ACC112 (cell line): ENCODE measurements around the gene RNASET2.

Source experiments
- H2AFZ ChIP-seq: fragments of 200-600 bp; sonication (generic); one replicate; pipeline ENCODE4 v1.6.0; 2017; ENCODE audit warnings: antibody characterized with exemption, low read length; ENCODE audit not compliant: unreplicated experiment
- H3K27ac ChIP-seq: fragments of 200-600 bp; sonication (generic); 2 replicates; pipeline ENCODE4 v1.5.1; 2014; ENCODE audit warnings: low read depth, mild to moderate bottlenecking, antibody characterized with exemption, low read length, moderate library complexity
- H3K27me3 ChIP-seq: fragments of 200-600 bp; sonication (generic); 2 replicates; pipeline ENCODE4 v1.6.1; 2014; ENCODE audit warnings: mild to moderate bottlenecking, antibody characterized with exemption, low read length, moderate library complexity, mixed read lengths; ENCODE audit not compliant: insufficient read depth
- H3K36me3 ChIP-seq: fragments of 200-600 bp; sonication (generic); 2 replicates; pipeline ENCODE4 v1.6.1; 2016; ENCODE audit warnings: mild to moderate bottlenecking, antibody characterized with exemption, low read length, moderate library complexity, mixed read lengths; ENCODE audit not compliant: insufficient read depth
- H3K4me1 ChIP-seq: fragments of 200-600 bp; sonication (generic); one replicate; pipeline ENCODE4 v1.6.1; 2016; ENCODE audit warnings: low read length, mixed read lengths; ENCODE audit not compliant: insufficient read depth, unreplicated experiment, control insufficient read depth
- H3K4me3 ChIP-seq: fragments of 200-600 bp; sonication (generic); 2 replicates; pipeline ENCODE4 v1.5.1; 2014; ENCODE audit warnings: mild to moderate bottlenecking, low read depth, low read length
- H3K79me2 ChIP-seq: fragments of 200-600 bp; sonication (generic); one replicate; pipeline ENCODE4 v1.6.0; 2016; ENCODE audit warnings: low read length; ENCODE audit not compliant: control insufficient read depth, unreplicated experiment, insufficient read depth

Gene RNASET2

DNA sequence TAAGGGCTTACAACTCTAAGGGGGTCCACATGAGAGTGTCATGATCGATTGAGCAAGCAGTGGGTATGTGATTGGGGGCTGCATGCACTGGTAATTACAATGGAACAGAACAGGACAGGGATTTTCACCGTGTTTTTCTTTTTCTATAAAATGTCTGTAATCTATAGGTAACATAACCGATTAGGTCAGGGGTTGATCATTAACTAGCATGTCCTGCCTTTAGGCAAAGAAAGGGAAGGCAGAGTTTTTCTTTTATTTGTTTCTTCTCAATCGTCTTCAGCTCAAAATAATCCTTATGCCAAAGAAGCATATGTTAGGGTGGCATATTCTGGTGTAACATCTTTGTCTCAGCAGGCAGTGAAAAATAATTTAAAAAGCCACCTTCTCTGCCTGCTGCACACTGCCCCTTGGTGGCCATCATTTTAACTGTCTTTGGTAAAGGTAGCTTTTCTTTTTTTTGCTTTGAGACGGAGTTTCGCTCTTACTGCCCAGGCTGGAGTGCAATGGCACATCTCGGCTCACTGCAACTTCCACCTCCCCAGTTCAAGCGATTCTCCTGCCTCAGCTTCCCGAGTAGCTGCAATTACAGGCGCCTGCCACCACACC is 33.2 kb upstream of the RNASET2 start:
- no peak overlapping the region for H3K27ac ChIP-seq
- no peaks in the 10 kb centered on the region for H3K4me1 ChIP-seq
- no peak overlapping the region for H3K4me3 ChIP-seq
- H3K79me2 ChIP-seq = peaks cover 47% of the 10 kb centered on the region
- no peak overlapping the region for H2AFZ ChIP-seq
- no peaks in the 10 kb centered on the region for H3K36me3 ChIP-seq
- H3K27me3 ChIP-seq = no peaks in the 10 kb centered on the region

DNA sequence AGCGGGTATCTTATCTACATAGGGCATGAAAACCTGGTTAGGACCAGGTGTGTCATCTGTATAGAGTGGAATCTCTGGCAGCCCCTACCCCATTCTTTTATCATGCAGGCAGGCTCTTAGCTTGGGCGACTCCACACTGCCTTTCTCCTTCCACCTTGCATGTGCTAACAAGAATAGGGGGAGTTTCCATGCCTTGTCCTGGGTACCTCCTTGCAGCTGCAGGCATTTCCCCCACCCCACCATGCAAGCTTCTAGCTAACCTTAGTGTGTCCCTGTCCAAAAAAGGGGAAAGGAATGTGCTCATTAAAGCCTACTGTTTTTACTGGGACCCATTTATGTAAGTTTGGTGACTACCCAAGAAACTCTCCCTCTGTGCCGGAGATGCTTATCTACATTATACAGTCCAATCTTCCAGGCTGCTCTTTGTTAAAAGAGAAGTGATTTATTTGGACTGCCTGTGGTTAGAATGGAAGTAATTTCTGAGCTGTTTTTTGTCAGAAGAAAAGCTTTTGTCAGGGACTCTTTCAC is 32.4 kb upstream of the RNASET2 start:
- H3K79me2 ChIP-seq = peaks cover 40% of the 10 kb centered on the region

DNA sequence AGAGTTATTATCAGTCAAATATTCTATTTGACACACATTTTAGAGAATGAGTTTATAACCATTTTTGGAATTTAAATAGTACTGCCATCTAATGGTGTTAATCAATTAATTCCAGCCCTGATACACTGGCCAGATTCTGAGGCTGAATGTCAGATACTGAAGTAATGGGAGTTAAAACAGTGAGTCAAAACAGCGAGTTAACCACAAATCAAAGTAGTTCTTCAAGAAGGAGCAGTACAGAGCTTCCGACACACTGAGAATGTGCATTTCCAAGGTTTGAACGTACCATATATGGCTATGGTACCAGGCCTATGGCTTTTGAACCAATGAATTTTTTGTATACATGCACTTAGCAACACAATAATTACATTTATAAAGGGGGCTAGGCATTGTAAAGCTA is 31.6 kb upstream of the RNASET2 start:
- Histone ChIP-seq H3K79me2 (peaks cover 35% of the 10 kb centered on the region), H3K27me3 (no peaks in the 10 kb centered on the region), H3K27ac (no peak overlapping the region), H3K4me1 (no peaks in the 10 kb centered on the region), H3K36me3 (no peaks in the 10 kb centered on the region), H3K4me3 (no peak overlapping the region), H2AFZ (no peak overlapping the region)

More for the DNA sequence above, 32.4 kb upstream of the RNASET2 start:
- Histone ChIP-seq H3K36me3 (no peaks in the 10 kb centered on the region), H3K4me3 (no peak overlapping the region), H3K27me3 (no peaks in the 10 kb centered on the region), H3K4me1 (no peaks in the 10 kb centered on the region), H2AFZ (no peak overlapping the region), H3K27ac (no peak overlapping the region)

DNA sequence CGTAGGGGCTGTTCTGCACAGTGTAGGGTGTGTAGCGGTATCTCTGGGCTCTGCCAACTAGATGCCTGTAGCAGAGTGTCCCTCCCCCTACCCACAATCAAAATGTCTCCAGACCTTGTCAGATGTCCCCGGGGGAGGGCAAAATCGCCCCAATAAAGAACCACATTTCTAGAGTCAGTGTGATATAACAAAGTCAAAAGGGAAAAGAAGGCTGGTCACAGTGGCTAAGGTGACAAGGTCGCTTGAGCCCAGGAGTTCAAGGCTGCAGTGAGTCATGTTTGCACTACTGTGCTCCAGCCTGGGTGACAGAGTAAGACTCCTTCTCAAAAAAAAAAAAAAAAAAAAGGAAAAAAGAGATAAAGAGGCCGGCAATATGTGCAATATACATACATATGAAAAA is 31.1 kb upstream of the RNASET2 start:
- H3K4me1 ChIP-seq = no peaks in the 10 kb centered on the region
- no peak overlapping the region for H3K27ac ChIP-seq
- no peak overlapping the region for H2AFZ ChIP-seq
- H3K79me2 ChIP-seq = peaks cover 31% of the 10 kb centered on the region
- no peak overlapping the region for H3K4me3 ChIP-seq
- no peaks in the 10 kb centered on the region for H3K36me3 ChIP-seq
- no peaks in the 10 kb centered on the region for H3K27me3 ChIP-seq

- Histone ChIP-seq H3K36me3 (no peaks in the 10 kb centered on the region), H3K27ac (no peak overlapping the region), H3K79me2 (peaks cover 5% of the 10 kb centered on the region), H2AFZ (no peak overlapping the region), H3K4me1 (peaks cover 14% of the 10 kb centered on the region), H3K27me3 (no peaks in the 10 kb centered on the region), H3K4me3 (no peak overlapping the region)
These were observed 24.4 kb upstream of the RNASET2 start for GRCh38 chr6:166980738-166981137.

GRCh38 chr6:166977621-166978525 is 21.5 kb upstream of the RNASET2 start:
- H3K79me2 ChIP-seq = peaks cover 2% of the 10 kb centered on the region
- H3K36me3 ChIP-seq = no peaks in the 10 kb centered on the region
- H3K27ac ChIP-seq = peak overlapping the region; percentile 49
- peak overlapping the region; percentile 64 for H2AFZ ChIP-seq
- peak overlapping the region; percentile 34; the same call in 1 of the 2 replicates for H3K4me3 ChIP-seq
- peaks cover 14% of the 10 kb centered on the region for H3K4me1 ChIP-seq
- H3K27me3 ChIP-seq = no peaks in the 10 kb centered on the region

- Histone ChIP-seq H3K27ac (no peak overlapping the region), H3K4me1 (peaks cover 14% of the 10 kb centered on the region), H3K79me2 (peaks cover 2% of the 10 kb centered on the region), H3K27me3 (no peaks in the 10 kb centered on the region), H2AFZ (no peak overlapping the region), H3K4me3 (no peak overlapping the region), H3K36me3 (peaks cover 10% of the 10 kb centered on the region; the same call in 1 of the 2 replicates)
These were observed 20.3 kb upstream of the RNASET2 start for GRCh38 chr6:166976636-166977035.

DNA sequence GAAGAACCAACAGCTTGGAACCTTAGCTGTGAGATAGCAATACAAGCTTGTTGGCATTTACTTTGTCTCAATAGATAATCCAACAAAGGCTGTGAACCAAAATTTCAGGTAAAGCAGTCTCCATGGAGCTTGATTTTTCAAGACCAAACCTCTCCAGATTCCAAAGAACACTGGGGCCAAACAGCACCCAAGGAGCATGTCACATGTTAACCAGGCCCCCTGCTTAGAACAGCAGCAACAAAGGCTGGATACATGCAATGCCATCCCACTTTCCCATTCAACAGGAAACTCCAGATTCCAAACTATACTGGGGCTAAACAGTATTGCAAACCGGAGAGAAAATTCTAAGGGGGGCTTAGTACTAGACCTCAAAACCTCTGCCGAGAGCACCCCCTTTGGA is 15.8 kb upstream of the RNASET2 start:
- Histone ChIP-seq H3K27me3 (no peaks in the 10 kb centered on the region), H3K27ac (no peak overlapping the region), H3K79me2 (no peaks in the 10 kb centered on the region), H2AFZ (no peak overlapping the region), H3K4me3 (no peak overlapping the region), H3K4me1 (no peaks in the 10 kb centered on the region), H3K36me3 (peaks cover 30% of the 10 kb centered on the region)

GRCh38 chr6:166971271-166971670 is 14.9 kb upstream of the RNASET2 start:
- peaks cover 30% of the 10 kb centered on the region for H3K36me3 ChIP-seq
- no peak overlapping the region for H3K27ac ChIP-seq

GRCh38 chr6:166970776-166971175 is 14.4 kb upstream of the RNASET2 start:
- Histone ChIP-seq H3K36me3 (peaks cover 30% of the 10 kb centered on the region), H3K4me1 (no peaks in the 10 kb centered on the region), H3K27me3 (no peaks in the 10 kb centered on the region), H3K4me3 (no peak overlapping the region), H2AFZ (no peak overlapping the region), H3K79me2 (no peaks in the 10 kb centered on the region), H3K27ac (no peak overlapping the region)

More at GRCh38 chr6:166971271-166971670, 14.9 kb upstream of the RNASET2 start:
- Histone ChIP-seq H3K79me2 (no peaks in the 10 kb centered on the region), H3K27me3 (no peaks in the 10 kb centered on the region), H3K4me1 (no peaks in the 10 kb centered on the region), H3K4me3 (no peak overlapping the region), H2AFZ (no peak overlapping the region)
